ENCODE results near the gene NLK.
"Not testable (repeated sequence)": the region's sequence is repeated elsewhere in the genome, so short reads cannot be mapped to it uniquely, and the experiment has no call there.

The NLK gene

DNA sequence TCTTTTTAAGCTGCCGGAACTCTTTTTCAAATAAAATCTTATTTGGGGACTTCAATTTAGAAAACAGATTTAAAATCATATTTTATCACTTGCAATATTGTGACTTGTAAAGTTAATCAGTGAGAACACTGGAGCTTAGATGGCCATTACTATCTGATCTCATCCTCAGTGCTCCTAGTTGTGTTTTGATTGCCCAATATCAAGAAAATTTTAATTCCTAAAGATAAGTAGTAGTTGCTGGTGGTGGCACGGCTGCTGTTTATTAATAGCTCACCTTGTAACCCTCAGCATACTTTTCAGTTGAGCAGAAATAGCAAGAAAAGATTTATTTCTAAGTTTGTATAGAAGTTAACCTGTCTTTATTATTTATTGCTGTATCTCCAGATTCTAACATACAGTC, 124.0 kb downstream of the NLK start:
- DNase-seq: no peak

DNA sequence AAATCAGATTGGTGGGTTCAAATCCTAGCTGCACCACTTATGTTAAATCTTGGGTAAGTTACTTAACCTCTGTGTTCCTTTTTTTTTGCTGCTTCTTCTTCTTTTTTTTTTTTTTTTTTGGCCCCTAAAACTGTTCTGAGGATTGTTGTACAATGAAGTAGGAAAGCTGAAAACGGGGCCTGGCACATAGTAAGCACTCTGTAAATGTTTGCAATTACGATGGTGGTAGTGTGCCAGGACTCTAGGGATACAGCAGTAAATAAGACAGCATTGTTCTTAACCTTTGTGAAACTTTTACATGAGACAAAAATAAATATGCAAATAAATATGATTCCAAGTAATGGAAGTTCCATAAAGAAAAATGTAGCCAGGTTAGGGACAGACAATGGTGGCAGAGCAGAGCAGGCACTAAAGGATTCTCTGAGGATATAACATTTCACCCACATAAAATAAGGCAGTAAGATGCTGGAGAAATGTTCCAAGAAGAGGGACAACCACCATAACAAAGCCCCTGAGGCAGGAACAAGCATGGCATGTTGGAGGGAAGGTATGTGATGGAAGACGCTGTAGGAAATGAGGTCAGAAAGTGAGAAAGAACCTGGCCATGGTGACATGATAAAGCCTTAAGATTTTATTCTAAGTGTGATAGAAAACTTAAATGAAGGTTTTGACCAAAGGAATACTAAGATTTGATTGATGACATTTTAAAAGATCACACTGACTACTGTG, 127.3 kb downstream of the NLK start:
- DNase-seq: no peak

DNA sequence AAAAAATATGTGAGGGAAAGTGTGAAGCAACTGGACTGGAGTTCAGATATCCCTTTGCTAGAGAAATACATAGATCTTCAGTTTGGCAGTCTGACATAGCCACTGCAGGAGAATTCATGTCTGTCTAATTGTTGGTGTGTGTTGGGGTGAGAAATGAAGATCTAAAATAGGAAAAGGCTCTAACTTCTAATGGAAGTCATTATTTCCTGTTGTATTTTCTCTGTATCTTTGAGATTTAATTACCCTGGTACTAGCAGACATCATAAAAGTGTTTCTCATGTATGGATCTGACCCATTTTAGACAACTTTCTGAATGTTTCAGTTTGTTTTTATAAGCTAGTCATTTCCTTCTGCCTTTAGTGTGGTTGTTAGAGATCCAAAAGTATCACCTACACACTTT, 128.3 kb downstream of the NLK start:
- DNase-seq: no peak

DNA sequence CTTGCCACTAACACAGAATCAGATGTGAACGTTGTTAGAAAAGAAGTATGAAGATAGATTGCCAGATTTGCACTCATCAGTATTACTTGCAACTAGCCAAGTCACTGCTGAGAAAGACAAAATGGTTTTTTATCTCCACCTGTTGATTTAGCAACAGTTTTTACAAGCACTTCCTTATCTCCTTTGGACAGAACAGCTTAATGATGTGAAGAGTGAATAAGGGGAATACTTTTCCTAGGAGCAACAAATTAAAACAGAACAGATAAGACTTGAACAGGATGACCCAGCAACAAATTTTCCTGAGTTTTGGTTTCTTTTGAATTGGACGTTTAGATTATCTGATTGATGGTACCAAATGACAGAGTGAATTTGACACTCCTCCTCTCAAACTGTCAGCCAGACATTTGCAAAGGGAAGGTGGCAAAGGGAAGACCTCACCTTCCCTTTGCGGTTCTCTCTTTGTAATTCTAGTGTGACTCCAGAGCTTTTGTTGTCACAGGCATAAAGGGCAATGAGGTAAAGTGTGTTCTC, 130.6 kb downstream of the NLK start:
- no peak for DNase-seq

DNA sequence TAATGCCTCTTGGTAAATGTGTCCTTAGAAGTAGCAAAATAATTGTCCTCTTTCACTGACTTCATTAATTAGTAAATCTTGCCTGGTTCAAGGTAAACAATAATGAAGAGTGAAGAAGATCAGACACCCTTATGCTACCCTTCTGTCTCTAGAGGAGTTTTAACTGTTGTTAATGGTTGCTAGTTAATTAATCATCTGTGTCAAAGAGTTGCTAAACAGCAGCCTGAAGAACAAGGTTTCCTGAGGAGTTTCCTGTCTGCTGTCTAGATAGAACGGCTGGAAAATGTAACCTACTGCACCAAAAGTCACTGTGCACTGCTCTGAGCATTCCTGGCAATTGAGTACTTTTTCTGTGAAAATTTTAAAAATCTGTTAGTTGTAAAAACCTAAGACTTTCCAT, 131.3 kb downstream of the NLK start:
- DNase-seq: no peak

DNA sequence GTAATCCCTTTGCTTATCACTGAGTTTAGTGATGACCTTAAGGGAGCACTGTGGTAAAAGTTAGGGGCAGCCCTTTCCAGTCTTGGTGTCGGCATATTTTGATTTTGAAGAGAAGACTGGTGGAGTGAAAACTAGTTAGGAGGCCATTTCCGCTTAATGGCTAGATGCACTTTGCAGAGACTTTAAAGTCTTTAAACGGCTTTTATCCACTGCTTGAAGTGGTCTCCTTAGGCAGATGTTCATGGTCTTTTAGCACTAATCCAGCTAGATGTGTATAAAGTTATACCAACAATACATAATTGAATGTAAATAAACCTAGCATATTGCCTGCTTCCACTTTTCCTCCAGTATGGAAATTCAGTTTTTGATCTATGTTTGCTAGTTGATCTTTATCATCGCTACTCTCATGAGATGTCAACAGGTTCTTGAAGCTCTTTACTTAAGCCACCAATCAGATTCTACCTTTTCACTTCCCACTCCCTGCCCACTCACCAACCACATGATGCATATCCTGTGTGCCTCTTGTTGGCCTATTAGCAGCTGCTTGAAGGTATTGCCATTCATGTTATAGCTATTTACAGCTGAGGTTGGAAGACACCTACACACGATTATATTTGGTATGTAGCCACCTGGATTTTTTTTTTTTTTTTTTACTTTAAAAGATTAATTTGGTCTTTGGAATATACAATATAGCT, 132.0 kb downstream of the NLK start:
- DNase-seq: no peak

DNA sequence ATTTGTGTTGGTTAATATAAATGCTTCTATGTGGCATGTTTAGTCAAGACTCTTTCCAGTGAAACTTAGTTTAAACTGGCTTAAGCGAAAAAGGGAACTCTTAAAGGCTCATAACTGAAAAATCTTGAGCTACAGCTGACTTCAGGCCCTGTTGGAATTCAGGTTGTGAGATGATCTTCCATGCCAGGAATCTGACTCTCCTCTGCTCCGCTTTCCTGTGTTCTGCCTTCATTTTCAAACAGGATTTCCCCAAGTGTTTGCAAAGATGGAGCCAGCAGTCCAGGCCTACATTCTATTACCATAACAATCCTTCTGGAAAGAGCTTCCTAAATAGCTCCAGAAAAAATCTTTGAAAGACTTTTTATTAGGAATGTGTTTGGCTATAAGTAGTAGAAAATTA, 134.9 kb downstream of the NLK start:
- DNase-seq: no peak

DNA sequence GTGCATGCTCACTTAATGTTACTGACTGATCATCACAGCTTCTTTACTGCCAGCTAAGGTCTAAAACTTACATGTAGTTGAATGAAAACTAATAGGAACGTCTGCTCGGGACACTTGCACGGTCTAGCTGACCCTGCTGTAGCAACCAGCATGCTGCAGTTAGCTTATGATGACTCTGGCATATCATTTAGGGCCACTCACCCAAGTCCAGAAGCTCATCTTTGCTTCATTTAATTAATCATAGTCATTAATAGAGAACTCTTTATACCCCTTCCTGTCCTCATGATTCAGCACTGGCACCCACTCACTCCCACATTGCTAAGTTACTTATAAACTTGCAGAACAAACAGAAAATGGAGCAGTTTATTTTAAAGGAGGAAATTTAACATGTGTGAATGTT, 136.3 kb downstream of the NLK start:
- no peak for DNase-seq

DNA sequence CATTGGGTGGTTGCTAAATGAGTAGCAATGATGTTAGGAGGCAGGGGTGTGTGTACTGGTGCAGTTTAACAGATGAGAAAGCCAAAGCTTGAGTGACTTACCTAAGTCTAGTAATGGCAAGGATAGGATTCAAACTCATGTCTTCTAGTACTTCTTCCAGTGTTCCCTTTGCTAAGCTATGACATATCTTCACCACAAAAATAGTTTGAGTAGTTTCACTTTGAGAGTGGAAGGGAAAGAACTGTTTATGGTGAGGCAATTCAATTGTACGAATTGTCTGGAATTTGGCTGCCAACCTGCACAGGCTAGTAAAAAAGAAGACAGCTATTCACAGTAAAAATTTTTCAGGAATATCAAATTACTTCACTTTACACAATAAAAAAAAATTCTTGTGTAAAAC, 138.0 kb downstream of the NLK start:
- no peak for DNase-seq

DNA sequence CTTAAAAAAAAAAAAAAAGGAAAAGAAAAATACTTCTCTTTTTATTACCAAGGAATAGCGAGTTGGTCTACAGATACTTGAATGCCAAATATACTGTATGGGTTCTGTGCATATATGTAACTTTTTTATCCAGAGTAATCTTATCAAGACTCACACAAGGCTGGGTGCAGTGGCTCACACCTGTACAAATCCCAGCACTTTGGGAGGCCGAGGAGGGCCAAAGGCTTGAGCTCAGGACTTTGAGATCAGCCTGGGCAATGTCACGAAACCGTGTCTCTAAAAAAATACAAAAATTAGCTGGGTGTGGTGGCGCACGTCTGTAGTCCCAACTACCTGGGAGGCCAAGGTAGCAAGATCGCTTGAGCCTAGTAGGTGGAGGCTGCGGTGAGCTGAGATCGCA, 139.1 kb downstream of the NLK start:
- no peak for DNase-seq

DNA sequence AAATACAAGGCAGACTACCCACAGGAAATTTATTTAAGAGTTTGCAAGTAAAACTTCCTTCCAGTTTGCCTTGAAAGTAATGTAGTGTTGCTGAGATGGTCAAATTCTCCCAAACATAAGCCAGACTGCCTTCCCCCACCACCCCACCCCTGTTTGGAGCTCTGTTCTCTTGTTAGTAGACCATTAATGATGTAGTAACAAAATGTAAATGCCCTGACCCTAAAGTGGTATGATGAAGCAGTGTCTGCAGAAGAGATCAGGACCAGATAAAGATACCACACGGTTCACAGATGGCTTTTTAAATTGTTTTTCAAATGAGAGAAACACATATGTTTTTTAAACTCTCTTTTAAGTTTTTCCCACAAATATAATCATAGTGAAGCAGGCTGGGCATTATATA, 140.1 kb downstream of the NLK start:
- DNase-seq: no peak

DNA sequence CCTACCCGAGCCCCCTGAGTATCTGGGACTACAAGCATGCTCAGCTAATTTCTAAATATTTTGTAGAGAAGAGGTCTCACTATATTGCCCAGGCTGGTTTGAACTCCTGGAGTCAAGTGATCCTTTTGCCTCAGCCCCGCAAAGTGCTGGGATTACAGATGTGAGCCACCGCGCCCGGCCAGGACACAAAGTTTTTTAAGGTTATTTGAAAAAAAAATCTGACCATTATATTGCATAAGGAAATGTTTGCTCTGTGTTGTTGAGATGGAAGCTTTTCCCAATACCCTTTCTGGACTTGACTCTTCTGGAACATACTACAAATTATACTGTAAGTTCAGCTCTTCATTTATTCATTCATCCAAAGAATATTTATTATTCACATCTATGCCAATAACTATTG, 143.2 kb downstream of the NLK start:
- no peak for DNase-seq

DNA sequence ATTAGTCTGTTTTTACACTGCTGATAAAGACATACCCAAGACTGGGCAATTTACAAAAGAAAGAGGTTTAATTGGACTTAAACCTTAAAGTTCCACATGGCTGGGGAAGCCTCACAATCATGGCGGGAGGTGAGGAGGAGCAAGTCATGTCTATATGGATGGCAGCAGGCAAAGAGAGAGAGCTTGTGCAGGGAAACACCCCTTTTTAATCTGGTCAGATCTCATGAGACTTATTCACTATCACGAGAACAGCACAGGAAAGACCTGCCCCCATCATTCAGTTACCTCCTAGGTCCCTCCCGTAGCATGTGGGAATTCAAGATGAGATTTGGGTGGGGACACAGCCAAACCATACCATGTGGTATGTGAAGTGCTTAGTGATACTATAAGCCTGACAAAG, 144.0 kb downstream of the NLK start:
- not testable (repeated sequence) for DNase-seq

DNA sequence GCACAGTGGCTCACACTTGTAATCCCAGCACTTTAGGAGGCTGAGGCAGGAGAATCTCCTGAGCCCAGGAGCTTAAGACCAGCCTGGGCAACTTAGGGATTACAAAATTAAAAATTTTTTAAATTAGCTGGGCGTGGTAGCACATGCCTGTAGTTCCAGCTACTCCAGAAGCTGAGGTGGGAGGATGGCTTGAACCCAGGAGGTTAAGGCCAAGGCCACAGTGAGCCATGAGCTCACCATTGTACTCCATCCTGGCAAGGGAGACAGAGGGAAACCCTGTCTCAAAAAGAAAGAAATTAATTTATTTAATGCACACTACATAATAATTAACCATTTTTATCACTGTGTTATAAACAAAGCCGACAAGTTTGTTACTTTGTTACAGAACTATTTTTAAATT, 145.5 kb downstream of the NLK start:
- no peak for DNase-seq

DNA sequence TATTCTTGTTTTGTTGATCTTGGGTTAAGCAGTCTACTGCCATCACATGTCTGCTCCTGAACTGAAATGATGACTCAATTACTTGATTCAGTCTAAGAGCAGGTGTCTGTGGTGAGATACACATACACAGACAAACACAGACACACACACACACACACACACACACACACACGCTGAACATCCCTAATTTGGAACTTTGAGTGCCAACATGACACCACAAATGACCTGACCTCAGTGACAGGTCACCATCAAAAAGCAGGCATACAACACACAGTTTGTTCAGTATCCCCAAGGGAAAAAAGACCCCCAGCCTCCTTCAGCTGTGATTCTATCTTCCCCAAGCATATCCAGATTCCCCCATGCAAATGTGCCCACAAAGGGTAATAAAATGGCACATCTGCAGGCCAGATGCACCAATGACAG, 146.4 kb downstream of the NLK start:
- DNase-seq: no peak

DNA sequence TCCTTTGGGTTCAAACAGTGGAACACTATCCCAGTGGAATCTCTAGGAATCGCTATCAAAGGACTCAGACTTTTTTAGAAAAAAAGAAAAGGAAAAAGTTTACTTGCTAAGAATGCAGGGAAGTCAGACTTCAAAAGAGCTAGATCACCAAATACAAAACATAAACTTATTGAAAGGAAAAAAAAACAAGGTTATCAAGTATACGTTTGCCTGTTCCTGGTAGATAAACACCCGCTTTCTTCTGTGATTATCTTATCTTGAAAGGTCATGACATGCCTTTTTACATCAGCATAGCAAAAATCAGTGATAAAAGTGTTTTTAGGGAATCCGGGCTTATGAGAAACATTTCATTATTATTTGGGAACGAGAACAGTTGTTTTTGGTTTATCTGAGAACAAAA, 147.2 kb downstream of the NLK start:
- DNase-seq: no peak

DNA sequence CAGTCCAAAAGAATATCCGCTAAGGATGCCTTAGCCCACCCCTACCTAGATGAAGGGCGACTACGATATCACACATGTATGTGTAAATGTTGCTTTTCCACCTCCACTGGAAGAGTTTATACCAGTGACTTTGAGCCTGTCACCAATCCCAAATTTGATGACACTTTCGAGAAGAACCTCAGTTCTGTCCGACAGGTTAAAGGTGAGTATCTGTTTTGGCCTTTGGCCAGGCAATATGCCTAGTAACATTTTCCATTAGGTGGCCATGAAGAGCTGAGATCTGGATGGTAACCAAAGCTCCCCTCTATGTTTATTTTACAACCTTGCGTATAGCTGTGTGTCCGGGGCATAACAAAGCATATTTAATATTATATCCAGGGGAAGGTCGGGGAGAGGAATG, 148.5 kb downstream of the NLK start:
- DNase-seq: no peak

DNA sequence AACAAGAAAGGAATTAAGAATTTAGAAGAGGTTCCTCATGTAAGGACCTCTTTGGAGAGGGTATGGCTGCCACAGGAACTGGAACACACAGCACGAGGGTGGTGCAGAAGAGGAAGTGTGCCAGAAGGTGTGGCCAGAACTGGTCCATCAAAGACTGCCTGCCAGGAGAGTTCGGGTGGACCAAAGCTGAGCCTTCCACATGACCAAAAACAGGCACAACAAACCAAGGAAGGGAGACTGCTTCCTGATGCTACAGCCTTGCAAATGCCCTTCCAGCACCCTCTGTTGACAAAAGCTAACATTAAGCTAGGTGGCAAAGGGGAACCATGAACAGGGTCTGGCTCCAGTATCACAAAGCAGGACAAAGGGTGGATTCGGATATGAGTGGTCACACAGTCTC, 150.8 kb downstream of the NLK start:
- no peak for DNase-seq

DNA sequence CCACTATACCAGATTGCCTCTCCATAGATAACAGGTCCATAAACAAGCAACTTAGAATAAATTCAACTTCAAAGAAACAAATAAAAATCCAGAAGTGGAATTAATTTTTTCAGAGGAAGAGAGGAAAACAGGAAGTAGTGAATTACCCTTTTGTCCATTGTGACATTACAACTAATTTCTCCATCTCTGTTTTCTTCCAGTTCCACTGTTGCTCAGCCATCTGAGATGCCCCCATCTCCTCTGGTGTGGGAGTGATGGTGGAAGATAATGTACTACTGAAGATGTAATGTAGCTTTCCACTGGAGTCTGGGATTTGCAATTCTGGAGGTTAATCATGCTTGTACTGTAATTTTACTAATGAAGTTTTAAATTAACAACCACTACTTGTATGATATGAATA, 151.9 kb downstream of the NLK start:
- DNase-seq: no peak

DNA sequence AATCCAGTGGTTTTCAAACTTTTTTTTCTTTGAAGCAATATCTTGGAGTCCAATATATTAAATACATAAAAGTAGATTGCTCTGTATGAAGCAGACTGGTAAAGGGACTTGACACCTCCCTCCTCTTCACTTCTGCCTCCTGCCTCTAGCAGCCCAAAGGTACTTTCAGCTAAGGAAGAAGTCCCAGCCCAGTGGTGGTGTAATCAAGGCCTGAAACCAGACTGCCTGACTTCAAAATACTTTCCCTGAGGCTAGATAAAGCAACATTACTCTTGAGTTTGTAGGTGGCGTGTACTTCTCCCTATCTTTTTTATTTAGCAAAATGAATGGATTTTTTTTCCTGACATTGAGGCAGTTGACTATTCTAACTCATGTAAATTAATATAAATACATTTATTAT, 154.2 kb downstream of the NLK start:
- no peak for DNase-seq

DNA sequence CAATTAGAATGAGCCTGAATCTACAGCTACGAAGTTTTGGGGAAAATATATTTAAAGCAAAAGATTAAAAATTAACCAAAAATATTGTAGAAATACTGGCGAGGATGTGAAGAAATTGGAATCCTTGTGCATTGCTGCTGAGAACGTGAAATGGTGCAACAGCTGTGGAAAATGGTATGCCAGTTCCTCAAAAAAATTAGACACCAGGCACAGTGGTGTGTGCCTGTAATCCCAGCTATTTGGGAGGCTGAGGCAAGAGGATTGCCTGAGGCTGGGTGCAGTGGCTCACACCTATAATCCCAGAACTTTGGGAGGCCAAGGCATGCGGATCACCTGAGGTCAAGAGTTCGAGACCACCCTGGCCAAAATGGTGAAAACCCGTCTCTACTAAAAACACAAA, 156.6 kb downstream of the NLK start:
- no peak for DNase-seq

DNA sequence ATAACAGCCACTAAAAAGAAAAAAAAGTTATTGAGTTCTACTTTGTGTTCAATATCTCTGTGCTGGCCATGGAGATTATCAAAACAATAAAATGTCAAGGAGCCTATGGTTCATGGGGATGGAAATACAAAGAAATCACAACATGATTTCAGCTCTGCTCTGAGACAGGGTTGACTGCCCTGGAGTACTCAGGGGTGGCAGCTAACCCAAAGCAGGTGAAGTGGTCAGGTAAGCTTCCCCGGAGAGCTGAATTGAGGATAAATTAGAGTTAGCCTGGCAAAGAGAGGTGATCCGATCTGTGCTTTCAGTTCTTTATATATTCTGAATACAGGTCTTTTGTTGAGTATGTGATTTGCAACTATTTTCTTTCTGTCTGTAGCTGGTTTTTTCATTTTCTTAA, 157.3 kb downstream of the NLK start:
- no peak for DNase-seq

DNA sequence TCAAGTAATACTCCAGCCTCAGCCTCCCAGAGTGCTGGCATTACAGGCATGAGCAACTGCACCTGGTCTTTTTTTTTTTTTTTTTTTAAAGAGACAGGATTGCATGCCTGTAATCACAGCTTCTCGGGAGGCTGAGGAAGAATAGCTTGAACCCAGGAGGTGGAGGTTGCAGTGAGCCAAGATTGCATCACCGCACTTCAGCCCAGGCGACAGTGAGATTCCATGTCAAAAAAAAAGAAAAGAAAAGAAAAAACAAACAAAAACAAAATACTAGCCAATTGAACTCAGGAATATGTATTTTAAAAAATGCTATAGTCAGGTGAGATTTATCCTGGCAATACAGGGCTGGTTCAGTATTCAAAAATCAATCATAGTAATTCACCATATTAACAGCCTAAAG, 158.8 kb downstream of the NLK start:
- no peak for DNase-seq

DNA sequence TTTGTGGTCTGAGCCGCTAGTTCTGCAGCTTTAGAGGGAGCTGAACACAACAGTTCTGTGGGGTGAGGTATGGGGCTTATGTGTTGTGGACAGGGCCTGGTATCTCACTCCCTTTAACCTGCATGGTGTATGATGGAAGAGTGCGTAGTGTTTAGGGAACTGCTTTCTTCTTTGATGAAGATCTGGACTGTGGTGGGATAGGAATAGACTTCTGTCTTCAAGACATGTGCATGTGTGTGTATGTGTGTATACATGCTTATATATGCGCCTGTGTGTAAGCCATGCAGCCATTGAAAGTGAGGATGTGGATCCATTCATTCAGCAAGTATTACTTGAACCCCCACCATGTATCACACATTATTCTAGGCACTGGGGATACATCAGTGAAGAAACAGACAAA, 161.8 kb downstream of the NLK start:
- DNase-seq: no peak

DNA sequence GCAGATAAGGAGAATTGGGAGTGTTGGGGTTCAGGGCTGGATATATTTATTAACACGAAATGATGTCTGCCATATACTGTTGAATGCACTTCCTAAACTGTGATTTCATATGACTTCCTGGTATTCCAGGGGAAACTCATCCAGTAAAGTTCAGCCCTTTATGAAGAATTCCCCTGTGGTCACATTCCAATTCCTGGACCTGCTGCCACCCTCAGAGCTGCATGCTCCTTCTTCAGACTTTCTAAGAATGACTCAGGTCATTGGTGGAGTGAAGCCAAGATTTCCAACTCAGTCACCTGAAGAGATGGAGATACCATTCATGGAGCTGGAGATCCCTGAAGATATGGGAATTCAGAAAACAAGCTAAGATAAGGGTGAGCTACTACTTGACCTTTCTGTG, 162.3 kb downstream of the NLK start:
- no peak for DNase-seq

All from cortex of kidney (tissue), 1 donor.